CD4-positive, alpha-beta memory T cell (primary cell): Measurements from ENCODE around the gene PALLD. TPM values are rescaled to one million over a fixed set of nuclear protein-coding genes. Genes with fewer than 3 reads are reported as not detected.

Experiments used
- CTCF ChIA-PET: fragments of 350-600 bp; sonication (Branson Sonifier 250); formaldehyde crosslinking; loops from one replicate; lab custom pipeline; 2021; ENCODE audit warnings: inconsistent platforms; ENCODE audit not compliant: partially characterized antibody; lab: Charles Lee
- POLR2A ChIA-PET: fragments of 350-600 bp; sonication (Branson Sonifier 250); formaldehyde crosslinking; loops from one replicate; lab custom pipeline; 2021; ENCODE audit not compliant: partially characterized antibody; lab: Charles Lee
- DNase-seq, 5 donors: peaks; one replicate each; pipeline versions ENCODE4 v3.0.0 to v3.0.0-alpha.2; 2020 to 2022; ENCODE audit warnings: mixed read lengths in 1 of 5
- H3K27ac ChIP-seq: one replicate; pipeline ENCODE4 v1.7.0; 2013; ENCODE audit warnings: low read depth, low read length
- H3K27me3 ChIP-seq: 2 replicates; pipeline ENCODE4 v1.7.0; 2013; ENCODE audit warnings: mild to moderate bottlenecking, low read length, moderate library complexity; ENCODE audit not compliant: insufficient read depth
- H3K36me3 ChIP-seq: 2 replicates; pipeline ENCODE4 v1.7.0; 2013; ENCODE audit warnings: mild to moderate bottlenecking, low read length, moderate library complexity; ENCODE audit not compliant: insufficient read depth
- H3K4me1 ChIP-seq: 2 replicates; pipeline ENCODE4 v1.7.0; 2013; ENCODE audit warnings: mild to moderate bottlenecking, low read length, moderate library complexity; ENCODE audit not compliant: insufficient read depth
- H3K4me3 ChIP-seq, 2 donors: one replicate each; pipeline ENCODE4 v1.7.0; 2013; ENCODE audit warnings: low read length in 2 of 2, mild to moderate bottlenecking in 1 of 2
- H3K9me3 ChIP-seq, 2 donors: one replicate each; pipeline ENCODE4 v1.7.0; 2013; ENCODE audit warnings: low read length in 2 of 2, control low read depth in 1 of 2; ENCODE audit not compliant: control insufficient read depth in 1 of 2
- H3K27ac Mint-ChIP-seq, 7 donors: one replicate each; pipeline ENCODE4 v1.8.0; 2020 to 2021; ENCODE audit warnings: mixed read lengths in 7 of 7, mild to moderate bottlenecking in 6 of 7, inconsistent platforms in 3 of 7, moderate library complexity in 3 of 7
- H3K27me3 Mint-ChIP-seq, 2 donors: one replicate each; pipeline ENCODE4 v1.8.0; 2020 to 2021; ENCODE audit warnings: mixed read lengths in 2 of 2
- H3K36me3 Mint-ChIP-seq, 2 donors: one replicate each; pipeline ENCODE4 v1.8.0; 2020 to 2021; ENCODE audit warnings: mixed read lengths in 2 of 2, inconsistent platforms in 1 of 2, mild to moderate bottlenecking in 1 of 2
- H3K4me1 Mint-ChIP-seq, 4 donors: one replicate each; pipeline ENCODE4 v1.8.0; 2020 to 2021; ENCODE audit warnings: mixed read lengths in 4 of 4, mild to moderate bottlenecking in 1 of 4
- H3K4me3 Mint-ChIP-seq, 8 donors: one replicate each; pipeline ENCODE4 v1.8.0; 2020 to 2021; ENCODE audit warnings: mixed read lengths in 8 of 8, mild to moderate bottlenecking in 7 of 8, moderate library complexity in 6 of 8, inconsistent platforms in 3 of 8
- H3K9me3 Mint-ChIP-seq, 8 donors: one replicate each; pipeline ENCODE4 v1.8.0; 2020 to 2021; ENCODE audit warnings: mixed read lengths in 8 of 8, mild to moderate bottlenecking in 5 of 8, inconsistent platforms in 3 of 8, moderate library complexity in 1 of 8
- intact Hi-C: fragments of 100-400 bp; cut with micrococcal nuclease; formaldehyde crosslinking; loops from one replicate; pipeline ENCODE4 v1.15.1; 2023
- polyA plus RNA-seq, 2 donors: library from polyadenylated mRNA; unstranded; fragments of 300-500 nt; fragmentation: Illumina TruSeq; gene quantifications; one replicate each; pipeline ENCODE4 v1.2.3, GENCODE V29; 2021
- total RNA-seq, 2 experiments: library from RNA; stranded (reverse); gene quantifications; one replicate each; pipeline ENCODE4 v1.2.3, GENCODE V29; 2021

Gene PALLD
- total and polyA plus RNA-seq, 4 experiments from 2014 or later: 0.55 to 1.4 (median 1.0) TPM; not detected in 1

GRCh38 chr4:168574581-168575295 is 77.9 kb downstream of the PALLD start:
- Mint-ChIP-seq H3K9me3 (peaks cover 0 to 2% (median 0%) of the 10 kb centered on the region in 8 donors), H3K27me3 (peaks cover 8 to 9% of the 10 kb centered on the region in 2 donors), H3K36me3 (peaks cover 0 to 3% of the 10 kb centered on the region in 2 donors), H3K4me3 (no peak overlapping the region), H3K27ac (no peak overlapping the region), H3K4me1 (no peaks in the 10 kb centered on the region)
- intact Hi-C loops: no loop called here
- no peak for DNase-seq
- Histone ChIP-seq H3K4me3 (no peak overlapping the region), H3K27me3 (no peaks in the 10 kb centered on the region), H3K36me3 (no peaks in the 10 kb centered on the region), H3K27ac (no peak overlapping the region), H3K4me1 (no peaks in the 10 kb centered on the region), H3K9me3 (no peaks in the 10 kb centered on the region)
- POLR2A ChIA-PET: no interaction called here
- CTCF ChIA-PET: interaction anchor here (1.1 kb wide), 1 partner anchor 8 kb away, joined by 4 read pairs; no protein-coding TSS in a partner anchor

- ChIA-PET POLR2A (no interaction called here), CTCF (interaction anchor here (1.1 kb wide), 1 partner anchor 9 kb away, joined by 4 read pairs; no protein-coding TSS in a partner anchor)
- Histone ChIP-seq H3K4me1 (no peaks in the 10 kb centered on the region), H3K4me3 (no peak overlapping the region), H3K36me3 (no peaks in the 10 kb centered on the region), H3K9me3 (no peaks in the 10 kb centered on the region), H3K27me3 (no peaks in the 10 kb centered on the region), H3K27ac (no peak overlapping the region)
- DNase-seq: no peak
- H3K4me1 Mint-ChIP-seq: no peaks in the 10 kb centered on the region
- intact Hi-C loops: no loop called here
- no peak overlapping the region for H3K4me3 Mint-ChIP-seq
- H3K27ac Mint-ChIP-seq: no peak overlapping the region
- peaks cover 0 to 4% (median 0%) of the 10 kb centered on the region in 8 donors for H3K9me3 Mint-ChIP-seq
- H3K27me3 Mint-ChIP-seq: peaks cover 8 to 9% of the 10 kb centered on the region in 2 donors
- H3K36me3 Mint-ChIP-seq: peaks cover 0 to 3% of the 10 kb centered on the region in 2 donors
These were observed 78.6 kb downstream of the PALLD start for GRCh38 chr4:168575473-168575872.

GRCh38 chr4:168577624-168578023 is 80.8 kb downstream of the PALLD start:
- no peak overlapping the region for H3K27ac ChIP-seq
- Mint-ChIP-seq H3K9me3 (peaks cover 0 to 19% (median 3%) of the 10 kb centered on the region in 8 donors), H3K36me3 (peaks cover 0 to 3% of the 10 kb centered on the region in 2 donors), H3K27ac (no peak overlapping the region), H3K4me1 (no peaks in the 10 kb centered on the region), H3K27me3 (peaks cover 7 to 10% of the 10 kb centered on the region in 2 donors), H3K4me3 (no peak overlapping the region)
- no peak for DNase-seq
- ChIA-PET CTCF (no interaction called here), POLR2A (no interaction called here)
- H3K4me1 ChIP-seq: no peaks in the 10 kb centered on the region
- H3K36me3 ChIP-seq: no peaks in the 10 kb centered on the region
- H3K27me3 ChIP-seq: no peaks in the 10 kb centered on the region
- H3K9me3 ChIP-seq: no peaks in the 10 kb centered on the region
- no peak overlapping the region for H3K4me3 ChIP-seq
- intact Hi-C loops: no loop called here

- Histone ChIP-seq H3K27ac (no peak overlapping the region), H3K4me3 (no peak overlapping the region), H3K9me3 (no peaks in the 10 kb centered on the region), H3K36me3 (no peaks in the 10 kb centered on the region), H3K4me1 (no peaks in the 10 kb centered on the region), H3K27me3 (no peaks in the 10 kb centered on the region)
- intact Hi-C loops: no loop called here
- H3K4me3 Mint-ChIP-seq: no peak overlapping the region
- peaks cover 0 to 19% (median 3%) of the 10 kb centered on the region in 8 donors for H3K9me3 Mint-ChIP-seq
- no peak for DNase-seq
- POLR2A ChIA-PET: no interaction called here
- H3K36me3 Mint-ChIP-seq: no peaks in the 10 kb centered on the region
- CTCF ChIA-PET: no interaction called here
- no peak overlapping the region for H3K27ac Mint-ChIP-seq
- H3K27me3 Mint-ChIP-seq: peaks cover 9 to 12% of the 10 kb centered on the region in 2 donors
- H3K4me1 Mint-ChIP-seq: no peaks in the 10 kb centered on the region
These were observed 83.4 kb downstream of the PALLD start for GRCh38 chr4:168580228-168580627.

- H3K4me1 ChIP-seq: no peaks in the 10 kb centered on the region
- no peaks in the 10 kb centered on the region for H3K9me3 ChIP-seq
- Mint-ChIP-seq H3K36me3 (no peaks in the 10 kb centered on the region), H3K27ac (no peak overlapping the region), H3K27me3 (peaks cover 7 to 15% of the 10 kb centered on the region in 2 donors), H3K9me3 (peaks cover 0 to 19% (median 3%) of the 10 kb centered on the region in 8 donors), H3K4me1 (no peaks in the 10 kb centered on the region), H3K4me3 (no peak overlapping the region)
- H3K27ac ChIP-seq: no peak overlapping the region
- intact Hi-C loops: no loop called here
- H3K27me3 ChIP-seq: no peaks in the 10 kb centered on the region
- no peak overlapping the region for H3K4me3 ChIP-seq
- H3K36me3 ChIP-seq: no peaks in the 10 kb centered on the region
- DNase-seq: no peak
- ChIA-PET POLR2A (no interaction called here), CTCF (no interaction called here)
These were observed 87.5 kb downstream of the PALLD start for GRCh38 chr4:168584321-168584771.

- CTCF ChIA-PET: no interaction called here
- no peaks in the 10 kb centered on the region for H3K9me3 ChIP-seq
- POLR2A ChIA-PET: no interaction called here
- Mint-ChIP-seq H3K27me3 (peaks cover 5 to 22% of the 10 kb centered on the region in 2 donors), H3K36me3 (no peaks in the 10 kb centered on the region), H3K9me3 (peaks cover 0 to 15% (median 3%) of the 10 kb centered on the region in 8 donors), H3K27ac (no peak overlapping the region), H3K4me3 (no peak overlapping the region), H3K4me1 (no peaks in the 10 kb centered on the region)
- no peak overlapping the region for H3K27ac ChIP-seq
- H3K4me3 ChIP-seq: no peak overlapping the region
- intact Hi-C loops: no loop called here
- H3K36me3 ChIP-seq: no peaks in the 10 kb centered on the region
- H3K4me1 ChIP-seq: no peaks in the 10 kb centered on the region
- H3K27me3 ChIP-seq: no peaks in the 10 kb centered on the region
- DNase-seq: no peak
These were observed 88.6 kb downstream of the PALLD start for GRCh38 chr4:168585168-168586091.

- H3K9me3 Mint-ChIP-seq: peaks cover 0 to 6% (median 0%) of the 10 kb centered on the region in 8 donors
These were observed 90.1 kb downstream of the PALLD start for GRCh38 chr4:168586926-168587325.

More at GRCh38 chr4:168586926-168587325, 90.1 kb downstream of the PALLD start:
- H3K36me3 Mint-ChIP-seq: no peaks in the 10 kb centered on the region
- Histone ChIP-seq H3K27me3 (no peaks in the 10 kb centered on the region), H3K4me1 (no peaks in the 10 kb centered on the region), H3K9me3 (no peaks in the 10 kb centered on the region), H3K4me3 (no peak overlapping the region), H3K27ac (no peak overlapping the region), H3K36me3 (no peaks in the 10 kb centered on the region)
- no peak for DNase-seq
- ChIA-PET POLR2A (no interaction called here), CTCF (no interaction called here)
- peaks cover 4 to 24% of the 10 kb centered on the region in 2 donors for H3K27me3 Mint-ChIP-seq
- no peak overlapping the region for H3K27ac Mint-ChIP-seq
- no peaks in the 10 kb centered on the region for H3K4me1 Mint-ChIP-seq
- intact Hi-C loops: no loop called here
- no peak overlapping the region for H3K4me3 Mint-ChIP-seq
